ENCODE results near the gene OLFM2.

GRCh38 chr19:9863759-9864158 lies 72.6 kb downstream of the OLFM2 start:
- TF ChIP-seq FOXM1 (IDR thresholded peaks at IDR 0.05; ENCODE audit: borderline replicate concordance, low read depth) (no peak), YY1 (IDR thresholded peaks at IDR 0.05; ENCODE audit: low read depth) (no peak), EGR1 (IDR thresholded peaks at IDR 0.05) (no peak), RAD21 (IDR thresholded peaks at IDR 0.05; ENCODE audit: low read depth) (no peak), CEBPB (IDR thresholded peaks at IDR 0.05) (no peak), ZBTB7A (IDR thresholded peaks at IDR 0.05; ENCODE audit: low read depth) (no peak), REST (IDR thresholded peaks at IDR 0.05; ENCODE audit: low read depth) (no peak), EP300 (IDR thresholded peaks at IDR 0.05; ENCODE audit: borderline replicate concordance) (no peak), MAX (IDR thresholded peaks at IDR 0.05) (no peak), TAF1 (IDR thresholded peaks at IDR 0.05; ENCODE audit: low read depth) (no peak), TCF12 (IDR thresholded peaks at IDR 0.05; ENCODE audit: low read depth) (no peak), NFIC (IDR thresholded peaks at IDR 0.05) (no peak), TEAD4 (IDR thresholded peaks at IDR 0.05) (no peak)

All from Ishikawa (cell line).